ENCODE results near the gene AP5Z1.

- TF ChIP-seq, protein P1, sequence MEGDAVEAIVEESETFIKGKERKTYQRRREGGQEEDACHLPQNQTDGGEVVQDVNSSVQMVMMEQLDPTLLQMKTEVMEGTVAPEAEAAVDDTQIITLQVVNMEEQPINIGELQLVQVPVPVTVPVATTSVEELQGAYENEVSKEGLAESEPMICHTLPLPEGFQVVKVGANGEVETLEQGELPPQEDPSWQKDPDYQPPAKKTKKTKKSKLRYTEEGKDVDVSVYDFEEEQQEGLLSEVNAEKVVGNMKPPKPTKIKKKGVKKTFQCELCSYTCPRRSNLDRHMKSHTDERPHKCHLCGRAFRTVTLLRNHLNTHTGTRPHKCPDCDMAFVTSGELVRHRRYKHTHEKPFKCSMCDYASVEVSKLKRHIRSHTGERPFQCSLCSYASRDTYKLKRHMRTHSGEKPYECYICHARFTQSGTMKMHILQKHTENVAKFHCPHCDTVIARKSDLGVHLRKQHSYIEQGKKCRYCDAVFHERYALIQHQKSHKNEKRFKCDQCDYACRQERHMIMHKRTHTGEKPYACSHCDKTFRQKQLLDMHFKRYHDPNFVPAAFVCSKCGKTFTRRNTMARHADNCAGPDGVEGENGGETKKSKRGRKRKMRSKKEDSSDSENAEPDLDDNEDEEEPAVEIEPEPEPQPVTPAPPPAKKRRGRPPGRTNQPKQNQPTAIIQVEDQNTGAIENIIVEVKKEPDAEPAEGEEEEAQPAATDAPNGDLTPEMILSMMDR (IDR thresholded peaks at IDR 0.05), result no peak
- TF ChIP-seq POLR2AphosphoS5 (IDR thresholded peaks at IDR 0.05), result no peak
These were observed 38.1 kb upstream of the AP5Z1 start for GRCh38 chr7:4737300-4737699.

All from prostate gland (tissue), 2 donors.